ENCODE measurements around the gene TNPO2.

DNA sequence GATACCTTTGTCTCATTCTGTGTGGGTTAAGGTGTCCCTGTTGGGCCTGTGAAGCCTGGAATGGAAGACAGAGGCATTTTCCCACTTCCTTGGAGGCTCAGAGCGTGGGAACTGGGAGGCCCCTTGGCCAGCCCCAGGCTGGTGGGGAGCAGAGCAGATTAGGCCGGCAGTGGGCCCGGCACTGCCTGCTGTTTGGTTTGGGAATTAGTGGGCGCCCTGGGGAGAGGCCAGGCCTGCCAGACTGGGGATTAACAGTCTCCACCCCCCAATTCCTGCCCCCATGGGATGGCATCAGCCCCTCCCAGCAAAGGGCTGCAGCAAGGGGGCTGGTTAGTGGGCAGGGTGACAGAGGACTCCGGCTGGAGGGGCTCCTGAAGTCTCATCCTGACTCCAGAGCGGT lies 24.8 kb upstream of the TNPO2 start:
- TF ChIP-seq EZH2 (IDR thresholded peaks at IDR 0.05; ENCODE audit: borderline replicate concordance) (no peak), CTCF (IDR thresholded peaks at IDR 0.05; ENCODE audit: poor library complexity) (no peak), EZH2phosphoT487 (IDR thresholded peaks at IDR 0.05; ENCODE audit: low read depth, severe bottlenecking, unreplicated experiment) (no peak)

Data from hepatocyte (in vitro differentiated cells).